ENCODE results near the gene ABCA7.
A peak's percentile ranks its signal among the peaks of the same experiment; 100 is the strongest.

The ABCA7 gene

GRCh38 chr19:1103132-1103707 is 63.3 kb downstream of the ABCA7 start:
- peaks cover 0 to 23% of the 10 kb centered on the region in 2 donors for H3K36me3 ChIP-seq (ENCODE audit: control insufficient read depth in 1 of 2, insufficient read depth in 2 of 2, low read length in 2 of 2)
- no peaks in the 10 kb centered on the region for H3K9me3 ChIP-seq (ENCODE audit: control insufficient read depth in 1 of 2, low read length in 2 of 2)
- peak overlapping the region; percentile 90 for H3K27ac ChIP-seq (ENCODE audit: low read length)
- H3K27me3 ChIP-seq (ENCODE audit: low read depth, low read length) = no peaks in the 10 kb centered on the region
- H3K4me1 ChIP-seq (ENCODE audit: control insufficient read depth in 1 of 2, insufficient read depth in 2 of 2, low read length in 2 of 2) = peaks cover 18 to 46% of the 10 kb centered on the region in 2 donors
- peak overlapping the region; percentile 30 to 43 for H3K4me3 ChIP-seq (ENCODE audit: low read depth in 1 of 2, low read length in 2 of 2)

- peak within 1 kb of the TSS; percentile 90 for H3K27ac ChIP-seq (ENCODE audit: low read length)
- H3K27me3 ChIP-seq (ENCODE audit: low read depth, low read length) = no peaks in the 10 kb centered on the region
- peak within 1 kb of the TSS; percentile 62 to 79 for H3K4me3 ChIP-seq (ENCODE audit: low read depth in 1 of 2, low read length in 2 of 2)
- no peaks in the 10 kb centered on the region for H3K9me3 ChIP-seq (ENCODE audit: control insufficient read depth in 1 of 2, low read length in 2 of 2)
- H3K36me3 ChIP-seq (ENCODE audit: control insufficient read depth in 1 of 2, insufficient read depth in 2 of 2, low read length in 2 of 2) = peaks cover 0 to 26% of the 10 kb centered on the region in 2 donors
- peaks cover 14 to 42% of the 10 kb centered on the region in 2 donors for H3K4me1 ChIP-seq (ENCODE audit: control insufficient read depth in 1 of 2, insufficient read depth in 2 of 2, low read length in 2 of 2)
Observed at GRCh38 chr19:1103708-1104310, 63.9 kb downstream of the ABCA7 start, which contains the start of gene GPX4. GPX4 (plus strand) TSS chr19:1103994; CDS start chr19:1104044, 50 bp downstream.

- peaks cover 10 to 36% of the 10 kb centered on the region in 2 donors for H3K4me1 ChIP-seq (ENCODE audit: control insufficient read depth in 1 of 2, insufficient read depth in 2 of 2, low read length in 2 of 2)
Observed at GRCh38 chr19:1104311-1105007, 64.6 kb downstream of the ABCA7 start.

GRCh38 chr19:1105008-1105872 is 65.3 kb downstream of the ABCA7 start:
- Histone ChIP-seq H3K27me3 (ENCODE audit: low read depth, low read length) (no peaks in the 10 kb centered on the region), H3K36me3 (ENCODE audit: control insufficient read depth in 1 of 2, insufficient read depth in 2 of 2, low read length in 2 of 2) (peaks cover 0 to 40% of the 10 kb centered on the region in 2 donors), H3K27ac (ENCODE audit: low read length) (no peak overlapping the region), H3K4me3 (ENCODE audit: low read depth in 1 of 2, low read length in 2 of 2) (peak overlapping the region; percentile 62 to 79), H3K9me3 (ENCODE audit: control insufficient read depth in 1 of 2, low read length in 2 of 2) (no peaks in the 10 kb centered on the region), H3K4me1 (ENCODE audit: control insufficient read depth in 1 of 2, insufficient read depth in 2 of 2, low read length in 2 of 2) (peaks cover 10 to 33% of the 10 kb centered on the region in 2 donors)

More at GRCh38 chr19:1104311-1105007, 64.6 kb downstream of the ABCA7 start:
- Histone ChIP-seq H3K27ac (ENCODE audit: low read length) (no peak overlapping the region), H3K4me3 (ENCODE audit: low read depth in 1 of 2, low read length in 2 of 2) (peak overlapping the region; percentile 62 to 79), H3K27me3 (ENCODE audit: low read depth, low read length) (no peaks in the 10 kb centered on the region), H3K36me3 (ENCODE audit: control insufficient read depth in 1 of 2, insufficient read depth in 2 of 2, low read length in 2 of 2) (peaks cover 0 to 33% of the 10 kb centered on the region in 2 donors), H3K9me3 (ENCODE audit: control insufficient read depth in 1 of 2, low read length in 2 of 2) (no peaks in the 10 kb centered on the region)

- no peak overlapping the region for H3K27ac ChIP-seq (ENCODE audit: low read length)
- no peak overlapping the region for H3K4me3 ChIP-seq (ENCODE audit: low read depth in 1 of 2, low read length in 2 of 2)
- peaks cover 6 to 49% of the 10 kb centered on the region in 2 donors for H3K36me3 ChIP-seq (ENCODE audit: control insufficient read depth in 1 of 2, insufficient read depth in 2 of 2, low read length in 2 of 2)
- H3K27me3 ChIP-seq (ENCODE audit: low read depth, low read length) = no peaks in the 10 kb centered on the region
- H3K4me1 ChIP-seq (ENCODE audit: control insufficient read depth in 1 of 2, insufficient read depth in 2 of 2, low read length in 2 of 2) = peaks cover 10 to 33% of the 10 kb centered on the region in 2 donors
- H3K9me3 ChIP-seq (ENCODE audit: control insufficient read depth in 1 of 2, low read length in 2 of 2) = no peaks in the 10 kb centered on the region
Observed at GRCh38 chr19:1105873-1106840, 66.2 kb downstream of the ABCA7 start.

GRCh38 chr19:1106841-1107660 is 67.1 kb downstream of the ABCA7 start:
- Histone ChIP-seq H3K27me3 (ENCODE audit: low read depth, low read length) (no peaks in the 10 kb centered on the region), H3K27ac (ENCODE audit: low read length) (no peak overlapping the region), H3K9me3 (ENCODE audit: control insufficient read depth in 1 of 2, low read length in 2 of 2) (no peaks in the 10 kb centered on the region), H3K4me1 (ENCODE audit: control insufficient read depth in 1 of 2, insufficient read depth in 2 of 2, low read length in 2 of 2) (peaks cover 10 to 35% of the 10 kb centered on the region in 2 donors), H3K36me3 (ENCODE audit: control insufficient read depth in 1 of 2, insufficient read depth in 2 of 2, low read length in 2 of 2) (peaks cover 9 to 55% of the 10 kb centered on the region in 2 donors), H3K4me3 (ENCODE audit: low read depth in 1 of 2, low read length in 2 of 2) (no peak overlapping the region)

- Histone ChIP-seq H3K4me3 (ENCODE audit: low read depth in 1 of 2, low read length in 2 of 2) (no peak overlapping the region), H3K36me3 (ENCODE audit: control insufficient read depth in 1 of 2, insufficient read depth in 2 of 2, low read length in 2 of 2) (peaks cover 9 to 60% of the 10 kb centered on the region in 2 donors), H3K27ac (ENCODE audit: low read length) (no peak overlapping the region), H3K9me3 (ENCODE audit: control insufficient read depth in 1 of 2, low read length in 2 of 2) (no peaks in the 10 kb centered on the region), H3K27me3 (ENCODE audit: low read depth, low read length) (no peaks in the 10 kb centered on the region), H3K4me1 (ENCODE audit: control insufficient read depth in 1 of 2, insufficient read depth in 2 of 2, low read length in 2 of 2) (peaks cover 6 to 37% of the 10 kb centered on the region in 2 donors)
Observed at GRCh38 chr19:1107661-1108261, 67.9 kb downstream of the ABCA7 start.

- Histone ChIP-seq H3K4me3 (ENCODE audit: low read depth in 1 of 2, low read length in 2 of 2) (no peak overlapping the region), H3K4me1 (ENCODE audit: control insufficient read depth in 1 of 2, insufficient read depth in 2 of 2, low read length in 2 of 2) (peaks cover under 1 to 36% of the 10 kb centered on the region in 2 donors), H3K36me3 (ENCODE audit: control insufficient read depth in 1 of 2, insufficient read depth in 2 of 2, low read length in 2 of 2) (peaks cover 9 to 65% of the 10 kb centered on the region in 2 donors), H3K27ac (ENCODE audit: low read length) (no peak overlapping the region), H3K27me3 (ENCODE audit: low read depth, low read length) (no peaks in the 10 kb centered on the region), H3K9me3 (ENCODE audit: control insufficient read depth in 1 of 2, low read length in 2 of 2) (no peaks in the 10 kb centered on the region)
Observed at GRCh38 chr19:1108291-1109031, 68.6 kb downstream of the ABCA7 start.

GRCh38 chr19:1109032-1109551 is 69.2 kb downstream of the ABCA7 start:
- no peak overlapping the region for H3K4me3 ChIP-seq (ENCODE audit: low read depth in 1 of 2, low read length in 2 of 2)
- H3K9me3 ChIP-seq (ENCODE audit: control insufficient read depth in 1 of 2, low read length in 2 of 2) = no peaks in the 10 kb centered on the region
- peaks cover 12 to 67% of the 10 kb centered on the region in 2 donors for H3K36me3 ChIP-seq (ENCODE audit: control insufficient read depth in 1 of 2, insufficient read depth in 2 of 2, low read length in 2 of 2)
- H3K27me3 ChIP-seq (ENCODE audit: low read depth, low read length) = no peaks in the 10 kb centered on the region
- H3K4me1 ChIP-seq (ENCODE audit: control insufficient read depth in 1 of 2, insufficient read depth in 2 of 2, low read length in 2 of 2) = peaks cover 0 to 41% of the 10 kb centered on the region in 2 donors
- no peak overlapping the region for H3K27ac ChIP-seq (ENCODE audit: low read length)
